ENCODE measurements around the gene HNRNPU.

Gene HNRNPU

GRCh38 chr1:244869950-244870349 is 5.6 kb upstream of the HNRNPU start:
- H3K4me3 ChIP-seq (ENCODE audit: low read length) = no peak overlapping the region
- H3K27me3 ChIP-seq (ENCODE audit: insufficient read depth, low read length) = no peaks in the 10 kb centered on the region
- no peaks in the 10 kb centered on the region for H3K9me3 ChIP-seq (ENCODE audit: low read length)
- no peak overlapping the region for H2AFZ ChIP-seq (ENCODE audit: low read depth, low read length)
- H3K4me1 ChIP-seq (ENCODE audit: insufficient read depth, low read length) = peaks cover 14% of the 10 kb centered on the region
- no peaks in the 10 kb centered on the region for H3K36me3 ChIP-seq (ENCODE audit: insufficient read depth, low read length)

GRCh38 chr1:244869364-244869827 is 5.1 kb upstream of the HNRNPU start:
- Histone ChIP-seq H2AFZ (ENCODE audit: low read depth, low read length) (no peak overlapping the region), H3K4me1 (ENCODE audit: insufficient read depth, low read length) (peaks cover 14% of the 10 kb centered on the region), H3K27me3 (ENCODE audit: insufficient read depth, low read length) (no peaks in the 10 kb centered on the region), H3K9me3 (ENCODE audit: low read length) (no peaks in the 10 kb centered on the region), H3K36me3 (ENCODE audit: insufficient read depth, low read length) (no peaks in the 10 kb centered on the region), H3K4me3 (ENCODE audit: low read length) (no peak overlapping the region)

- no peaks in the 10 kb centered on the region for H3K27me3 ChIP-seq (ENCODE audit: insufficient read depth, low read length)
- H3K4me1 ChIP-seq (ENCODE audit: insufficient read depth, low read length) = peaks cover 14% of the 10 kb centered on the region
- H2AFZ ChIP-seq (ENCODE audit: low read depth, low read length) = no peak overlapping the region
- no peaks in the 10 kb centered on the region for H3K9me3 ChIP-seq (ENCODE audit: low read length)
- H3K4me3 ChIP-seq (ENCODE audit: low read length) = no peak overlapping the region
- no peaks in the 10 kb centered on the region for H3K36me3 ChIP-seq (ENCODE audit: insufficient read depth, low read length)
These were observed 4.4 kb upstream of the HNRNPU start for GRCh38 chr1:244868484-244869363.

DNA sequence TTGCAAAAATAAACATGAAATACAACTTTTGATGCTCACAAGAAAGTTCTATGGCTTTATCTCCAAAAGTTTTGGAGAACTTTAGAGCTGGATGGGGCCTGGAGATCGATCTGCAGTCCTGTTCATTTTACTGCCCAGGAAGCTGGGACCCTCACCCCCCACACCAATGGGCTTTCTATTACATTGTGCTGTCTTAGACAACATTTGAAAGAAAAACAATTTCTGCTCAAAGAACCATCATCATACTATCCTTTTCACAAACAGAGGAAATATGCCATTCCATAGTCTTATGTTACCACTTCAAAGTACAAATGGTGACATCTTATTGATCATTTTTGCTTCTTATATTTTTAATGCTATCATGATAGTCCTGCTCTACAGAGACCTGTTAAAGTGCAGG is 2.0 kb upstream of the HNRNPU start:
- Histone ChIP-seq H3K9me3 (ENCODE audit: low read length) (no peaks in the 10 kb centered on the region), H2AFZ (ENCODE audit: low read depth, low read length) (no peak overlapping the region), H3K4me1 (ENCODE audit: insufficient read depth, low read length) (peaks cover 19% of the 10 kb centered on the region), H3K4me3 (ENCODE audit: low read length) (no peak overlapping the region), H3K27me3 (ENCODE audit: insufficient read depth, low read length) (no peaks in the 10 kb centered on the region), H3K36me3 (ENCODE audit: insufficient read depth, low read length) (peaks cover 11% of the 10 kb centered on the region)

DNA sequence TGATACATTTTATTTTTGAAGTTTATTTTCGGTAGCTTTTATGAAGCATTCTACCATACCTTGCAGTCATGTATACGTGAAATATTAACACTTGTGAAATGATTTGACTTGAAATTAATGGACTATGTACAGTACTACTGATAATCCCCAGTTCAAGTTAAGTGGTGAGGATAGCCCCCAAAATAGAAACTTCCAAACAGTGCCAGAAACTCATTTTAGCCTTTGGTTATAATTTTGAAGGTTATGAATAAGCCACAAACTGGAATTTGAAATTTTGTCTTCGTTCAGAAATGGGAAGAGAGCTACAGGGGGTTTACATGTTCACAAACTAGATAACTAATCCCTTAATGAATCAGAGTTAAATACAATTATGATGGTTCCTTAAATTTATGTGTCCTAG is 1.5 kb upstream of the HNRNPU start:
- no peaks in the 10 kb centered on the region for H3K27me3 ChIP-seq (ENCODE audit: insufficient read depth, low read length)
- peak overlapping the region; percentile 85 for H3K4me3 ChIP-seq (ENCODE audit: low read length)
- no peaks in the 10 kb centered on the region for H3K9me3 ChIP-seq (ENCODE audit: low read length)
- H3K36me3 ChIP-seq (ENCODE audit: insufficient read depth, low read length) = peaks cover 17% of the 10 kb centered on the region
- peaks cover 24% of the 10 kb centered on the region for H3K4me1 ChIP-seq (ENCODE audit: insufficient read depth, low read length)
- H2AFZ ChIP-seq (ENCODE audit: low read depth, low read length) = no peak overlapping the region

- Histone ChIP-seq H3K4me1 (ENCODE audit: insufficient read depth, low read length) (peaks cover 32% of the 10 kb centered on the region), H3K36me3 (ENCODE audit: insufficient read depth, low read length) (peaks cover 25% of the 10 kb centered on the region), H3K4me3 (ENCODE audit: low read length) (peak overlapping the region; percentile 85), H3K27me3 (ENCODE audit: insufficient read depth, low read length) (no peaks in the 10 kb centered on the region), H2AFZ (ENCODE audit: low read depth, low read length) (peak overlapping the region; percentile 3), H3K9me3 (ENCODE audit: low read length) (no peaks in the 10 kb centered on the region)
These were observed 657 bp upstream of the HNRNPU start for GRCh38 chr1:244865028-244865371.

DNA sequence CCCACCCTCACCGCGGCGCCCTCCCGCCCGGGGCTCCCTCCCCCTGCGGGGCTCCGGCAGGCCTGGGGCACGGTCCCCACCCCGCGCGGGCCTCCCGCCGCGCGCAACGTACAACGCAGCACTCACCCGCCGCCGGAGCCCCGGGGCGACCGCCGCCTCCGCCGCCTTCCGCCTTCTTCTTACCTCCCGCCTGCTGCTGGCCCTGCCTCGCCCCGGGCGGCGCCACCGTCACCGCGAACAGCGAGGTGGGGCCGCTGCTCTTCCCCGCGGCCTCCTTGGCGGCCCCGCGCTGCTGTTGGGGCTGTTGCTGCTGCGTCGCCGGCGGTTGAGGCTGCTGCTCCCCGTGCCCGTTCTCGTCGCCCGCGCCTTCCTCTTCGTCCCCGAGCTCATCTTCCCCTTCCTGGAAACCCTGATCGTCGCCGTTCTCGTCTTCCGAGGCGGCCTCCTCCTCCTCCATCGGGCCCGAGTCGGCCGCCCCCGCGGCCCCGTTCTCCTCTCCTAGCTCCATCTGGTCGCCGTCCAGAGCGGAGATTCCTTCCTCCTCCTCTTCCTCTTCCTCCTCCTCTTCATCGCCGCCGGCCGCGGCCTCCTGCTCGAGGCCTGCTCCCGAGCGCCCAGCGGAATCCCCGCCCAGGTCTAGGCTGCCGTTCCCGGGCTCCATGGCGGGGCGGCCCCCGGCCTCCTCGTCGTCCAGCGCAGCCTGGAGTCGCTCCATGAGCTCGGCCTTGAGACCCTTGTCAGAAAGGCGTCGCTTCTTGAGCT is 671 bp downstream of the HNRNPU start:
- Histone ChIP-seq H3K4me3 (ENCODE audit: low read length) (peak overlapping the region; percentile 85), H3K4me1 (ENCODE audit: insufficient read depth, low read length) (peaks cover 40% of the 10 kb centered on the region), H2AFZ (ENCODE audit: low read depth, low read length) (no peak overlapping the region), H3K9me3 (ENCODE audit: low read length) (no peaks in the 10 kb centered on the region), H3K36me3 (ENCODE audit: insufficient read depth, low read length) (peaks cover 38% of the 10 kb centered on the region), H3K27me3 (ENCODE audit: insufficient read depth, low read length) (no peaks in the 10 kb centered on the region)

DNA sequence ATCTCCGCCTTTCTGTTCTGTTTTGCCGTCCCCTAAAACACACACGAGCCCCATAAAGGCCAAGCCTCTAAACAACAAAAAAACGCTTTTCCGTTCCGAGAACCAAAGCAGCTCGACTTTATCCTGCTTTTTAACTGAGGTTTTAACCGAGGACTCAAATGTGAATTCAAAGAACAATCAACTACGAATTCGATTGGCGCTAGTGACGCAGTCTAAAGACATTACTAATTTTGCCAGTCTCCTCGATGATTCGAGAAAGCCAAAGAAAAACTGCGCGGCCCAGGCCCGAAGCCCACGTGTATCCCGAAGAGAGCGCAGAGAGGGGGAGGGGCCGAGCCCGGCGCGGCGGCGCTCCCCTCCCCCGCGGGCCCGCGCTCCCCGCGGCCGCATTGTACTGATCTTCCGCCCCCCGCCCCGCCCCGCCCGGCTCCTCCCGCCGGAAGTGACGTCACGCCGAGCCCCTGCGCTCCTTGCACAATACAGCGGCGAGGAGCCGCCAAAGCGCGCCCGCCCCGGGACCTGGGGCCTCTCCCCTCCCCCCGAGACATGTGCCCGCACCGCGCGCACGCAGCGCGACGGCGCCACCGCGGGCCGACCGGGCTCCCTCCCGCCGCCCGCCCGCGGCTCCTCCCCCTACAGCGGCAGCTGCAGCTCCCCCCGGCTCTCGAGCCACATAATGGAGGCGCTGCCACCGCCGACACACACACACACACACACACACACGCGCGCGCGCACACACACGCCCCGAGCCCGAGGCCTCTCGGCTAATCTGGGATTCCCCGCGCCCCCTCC is 1.4 kb downstream of the HNRNPU start:
- Histone ChIP-seq H3K36me3 (ENCODE audit: insufficient read depth, low read length) (peaks cover 46% of the 10 kb centered on the region), H3K4me1 (ENCODE audit: insufficient read depth, low read length) (peaks cover 40% of the 10 kb centered on the region), H3K4me3 (ENCODE audit: low read length) (peak overlapping the region; percentile 85), H3K9me3 (ENCODE audit: low read length) (no peaks in the 10 kb centered on the region), H2AFZ (ENCODE audit: low read depth, low read length) (no peak overlapping the region), H3K27me3 (ENCODE audit: insufficient read depth, low read length) (no peaks in the 10 kb centered on the region)

- Histone ChIP-seq H3K27me3 (ENCODE audit: insufficient read depth, low read length) (no peaks in the 10 kb centered on the region), H3K4me1 (ENCODE audit: insufficient read depth, low read length) (peaks cover 40% of the 10 kb centered on the region), H2AFZ (ENCODE audit: low read depth, low read length) (no peak overlapping the region), H3K36me3 (ENCODE audit: insufficient read depth, low read length) (peaks cover 52% of the 10 kb centered on the region), H3K9me3 (ENCODE audit: low read length) (no peaks in the 10 kb centered on the region), H3K4me3 (ENCODE audit: low read length) (peak overlapping the region; percentile 85)
These were observed 2.0 kb downstream of the HNRNPU start for GRCh38 chr1:244862354-244862698.

DNA sequence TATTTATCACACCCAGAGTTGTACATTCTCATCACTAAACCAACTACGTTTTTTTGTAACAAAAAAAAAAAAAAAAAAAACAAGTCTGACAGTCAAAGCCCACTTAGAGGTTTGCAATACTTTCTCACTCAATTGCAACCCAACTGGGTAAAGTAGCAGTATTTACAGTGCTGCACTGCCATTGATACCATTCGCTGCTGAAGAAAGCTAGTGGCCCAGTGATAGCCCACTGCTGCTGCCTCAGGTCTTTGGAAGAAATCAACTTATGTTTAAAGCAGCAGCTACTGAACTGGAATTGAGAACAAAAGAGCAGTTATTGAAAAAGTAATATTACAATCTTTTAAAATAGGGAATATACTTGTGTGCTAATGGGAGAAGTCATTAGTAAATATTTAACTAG is 2.7 kb downstream of the HNRNPU start:
- peaks cover 58% of the 10 kb centered on the region for H3K36me3 ChIP-seq (ENCODE audit: insufficient read depth, low read length)

DNA sequence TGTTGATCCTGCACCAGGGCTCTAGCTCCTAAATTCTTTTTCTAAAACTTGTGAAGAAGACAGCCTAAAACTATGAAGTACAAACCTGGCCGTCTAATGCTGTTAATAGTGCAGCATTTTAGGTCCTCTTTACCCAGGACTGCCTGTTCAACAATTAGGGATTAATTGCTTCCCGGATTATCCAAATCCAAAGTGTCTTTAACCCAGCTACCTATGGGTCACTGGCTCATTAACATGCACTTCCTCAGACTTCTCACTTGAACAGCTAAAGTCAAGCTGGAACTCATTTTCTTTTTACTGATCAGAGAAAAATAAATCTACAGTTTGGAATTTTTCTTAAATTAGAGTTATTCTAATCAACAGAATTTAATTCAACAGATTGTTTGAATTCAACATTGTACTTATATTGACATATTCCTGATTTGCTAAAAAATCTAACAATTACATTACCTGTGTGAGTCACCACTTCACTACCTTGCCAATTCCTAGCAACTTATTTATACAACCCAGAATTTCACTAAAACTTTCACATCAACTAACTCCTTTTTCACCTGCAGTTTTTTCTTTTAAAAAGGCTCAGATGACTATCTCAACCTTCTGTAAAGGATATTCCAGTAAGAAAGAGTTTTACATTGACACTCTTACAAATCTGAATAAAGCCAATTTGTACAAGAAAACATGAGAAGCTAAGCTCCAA is 3.3 kb downstream of the HNRNPU start:
- Histone ChIP-seq H3K36me3 (ENCODE audit: insufficient read depth, low read length) (peaks cover 64% of the 10 kb centered on the region), H3K27me3 (ENCODE audit: insufficient read depth, low read length) (no peaks in the 10 kb centered on the region), H3K4me1 (ENCODE audit: insufficient read depth, low read length) (peaks cover 32% of the 10 kb centered on the region), H3K4me3 (ENCODE audit: low read length) (peak overlapping the region; percentile 85), H2AFZ (ENCODE audit: low read depth, low read length) (no peak overlapping the region), H3K9me3 (ENCODE audit: low read length) (no peaks in the 10 kb centered on the region)

More for the DNA sequence above, 2.7 kb downstream of the HNRNPU start:
- H3K9me3 ChIP-seq (ENCODE audit: low read length) = no peaks in the 10 kb centered on the region
- peaks cover 38% of the 10 kb centered on the region for H3K4me1 ChIP-seq (ENCODE audit: insufficient read depth, low read length)
- peak overlapping the region; percentile 85 for H3K4me3 ChIP-seq (ENCODE audit: low read length)
- no peaks in the 10 kb centered on the region for H3K27me3 ChIP-seq (ENCODE audit: insufficient read depth, low read length)
- no peak overlapping the region for H2AFZ ChIP-seq (ENCODE audit: low read depth, low read length)

GRCh38 chr1:244860078-244860477 is 4.3 kb downstream of the HNRNPU start:
- H3K27me3 ChIP-seq (ENCODE audit: insufficient read depth, low read length) = no peaks in the 10 kb centered on the region
- no peaks in the 10 kb centered on the region for H3K9me3 ChIP-seq (ENCODE audit: low read length)
- H3K4me3 ChIP-seq (ENCODE audit: low read length) = peak overlapping the region; percentile 85
- no peak overlapping the region for H2AFZ ChIP-seq (ENCODE audit: low read depth, low read length)
- peaks cover 74% of the 10 kb centered on the region for H3K36me3 ChIP-seq (ENCODE audit: insufficient read depth, low read length)
- peaks cover 28% of the 10 kb centered on the region for H3K4me1 ChIP-seq (ENCODE audit: insufficient read depth, low read length)
